Measurements from ENCODE around the gene DYNLL1.
"Not testable (repeated sequence)": the region's sequence is repeated elsewhere in the genome, so short reads cannot be mapped to it uniquely, and the experiment has no call there.

The DYNLL1 gene

GRCh38 chr12:120515496-120515895 lies 19.6 kb downstream of the DYNLL1 start:
- no peak for DNase-seq (ENCODE audit: low spot score)

GRCh38 chr12:120519324-120519723 lies 23.4 kb downstream of the DYNLL1 start:
- not testable (repeated sequence) for DNase-seq (ENCODE audit: low spot score)

DNA sequence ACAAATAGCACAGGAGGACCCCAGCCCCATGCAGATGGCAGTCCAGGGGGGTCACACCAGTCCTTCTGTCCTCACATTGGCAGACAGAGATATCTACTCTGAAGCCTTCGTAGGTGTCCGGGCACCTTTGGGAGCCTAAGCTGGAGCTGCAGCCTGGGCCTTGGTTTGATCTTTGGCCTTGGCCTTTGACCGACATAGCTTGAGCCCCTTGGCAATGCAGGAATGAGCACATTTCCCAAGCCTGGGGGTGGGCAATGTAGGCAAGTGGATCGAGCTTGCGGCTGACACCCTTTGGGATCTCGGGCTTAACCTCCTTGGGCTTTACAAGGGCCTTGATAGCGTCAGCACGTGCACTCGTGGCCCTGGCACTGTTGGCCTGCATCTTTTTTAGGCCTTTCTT lies 26.7 kb downstream of the DYNLL1 start:
- no peak for DNase-seq (ENCODE audit: low spot score)

GRCh38 chr12:120528861-120529525 lies 33.1 kb downstream of the DYNLL1 start, which contains the start of gene COQ5:
TSS of gene COQ5 (minus strand) at chr12:120529158. CDS start at chr12:120529141, 17 bp downstream.
- peak; percentile 83 for DNase-seq (ENCODE audit: low spot score)

GRCh38 chr12:120529641-120530417 lies 33.9 kb downstream of the DYNLL1 start:
- no peak for DNase-seq (ENCODE audit: low spot score)

DNA sequence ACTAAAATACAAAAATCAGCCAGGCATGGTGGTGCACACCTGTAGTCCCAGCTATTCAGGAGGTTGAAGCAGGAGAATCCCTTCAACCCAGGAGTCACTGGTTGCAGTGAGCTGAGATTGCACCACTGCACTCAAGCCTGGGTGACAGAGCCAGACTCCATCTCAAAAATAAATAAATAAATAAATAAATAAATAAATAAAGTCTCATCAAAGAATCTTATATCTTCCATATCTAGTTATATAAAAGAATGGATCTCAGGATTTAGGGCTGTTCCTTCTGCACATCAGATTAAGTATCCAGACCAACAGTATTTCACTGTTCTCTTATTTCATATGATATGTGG lies 34.5 kb downstream of the DYNLL1 start:
- not testable (repeated sequence) for DNase-seq (ENCODE audit: low spot score)

DNA sequence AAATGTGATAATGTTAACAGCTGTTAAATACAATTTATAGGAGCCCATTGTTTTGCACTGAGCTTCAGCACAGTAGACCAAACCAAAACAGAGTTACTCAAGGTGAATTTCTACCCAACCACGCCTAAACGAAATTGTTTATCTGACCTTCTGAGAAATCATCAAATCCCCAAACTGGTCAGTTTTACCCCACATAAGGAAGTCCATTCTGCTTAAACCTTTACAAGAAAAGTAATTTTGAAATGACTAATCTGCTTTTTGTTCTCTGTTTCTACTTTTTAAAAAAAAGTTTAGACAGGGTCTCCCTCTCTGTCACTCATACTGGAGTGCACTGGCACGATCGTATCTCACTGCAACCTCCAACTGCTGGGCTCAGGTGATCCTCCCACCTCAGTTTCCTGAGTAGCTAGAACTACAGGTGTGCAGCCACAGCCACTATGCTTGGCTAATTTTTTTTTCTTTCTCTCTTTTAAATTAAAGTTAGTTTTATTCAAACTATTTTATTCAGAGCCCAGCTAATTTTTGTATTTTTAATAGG lies 36.9 kb downstream of the DYNLL1 start:
- no peak for DNase-seq (ENCODE audit: low spot score)

DNA sequence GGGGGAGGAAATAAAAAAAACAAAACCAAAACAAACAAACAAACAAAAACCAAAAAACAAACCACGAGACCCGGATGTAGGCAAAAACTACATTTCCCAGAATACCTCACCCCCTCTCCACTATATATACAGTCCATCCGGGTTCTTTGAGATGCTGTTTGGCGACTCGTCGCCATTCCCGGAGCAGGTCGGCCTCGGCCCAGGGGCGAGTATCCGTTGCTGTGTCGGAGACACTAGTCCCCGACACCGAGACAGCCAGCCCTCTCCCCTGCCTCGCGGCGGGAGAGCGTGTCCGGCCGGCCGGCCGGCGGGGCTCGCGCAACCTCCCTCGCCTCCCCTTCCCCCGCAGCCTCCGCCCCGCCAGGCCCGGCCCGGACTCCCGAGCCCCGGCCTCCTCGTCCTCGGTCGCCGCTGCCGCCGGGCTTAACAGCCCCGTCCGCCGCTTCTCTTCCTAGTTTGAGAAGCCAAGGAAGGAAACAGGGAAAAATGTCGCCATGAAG lies 38.3 kb downstream of the DYNLL1 start, which contains the start of gene RNF10:
Gene RNF10, plus strand, starts transcription at position 154 of the 500 bp plus-strand sequence. CDS start 456 bp downstream, outside the sequence.
- peak; percentile 92 for DNase-seq (ENCODE audit: low spot score)

- no peak for DNase-seq (ENCODE audit: low spot score)
Observed at GRCh38 chr12:120534703-120535655, 39.1 kb downstream of the DYNLL1 start.

DNA sequence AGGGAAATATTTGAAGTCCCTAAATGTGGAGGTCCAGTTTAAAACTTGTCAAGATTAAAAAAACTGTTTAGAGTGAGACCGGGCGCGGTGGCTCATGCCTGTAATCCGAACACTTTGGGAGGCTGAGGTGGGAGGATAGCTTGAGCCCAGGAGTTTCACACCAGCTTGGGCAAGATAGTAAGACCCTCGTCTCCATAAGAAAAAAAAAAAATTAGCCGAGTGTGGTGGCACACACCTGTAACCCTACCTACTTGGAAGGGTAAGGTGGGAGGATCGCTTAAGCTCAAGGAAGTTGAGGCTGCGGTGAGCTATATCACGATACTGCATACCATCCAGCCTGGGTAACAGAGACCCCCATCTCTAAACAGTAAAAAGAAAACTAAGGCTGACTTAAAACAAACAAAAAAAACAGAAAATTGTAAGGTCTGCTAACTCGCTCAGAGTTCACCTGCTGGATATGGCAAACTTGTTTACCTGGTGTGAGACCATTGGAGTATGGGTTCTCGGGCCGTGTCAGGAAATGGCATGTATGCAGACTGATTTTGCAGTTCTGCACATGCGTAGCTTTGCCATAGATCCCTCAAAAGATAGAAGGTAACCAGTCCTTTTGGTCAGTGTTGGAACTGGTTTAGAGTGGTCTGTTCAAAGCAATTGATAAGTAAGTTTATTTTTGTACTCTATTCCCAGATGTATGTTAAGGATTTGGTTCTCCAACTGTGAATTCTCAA lies 40.3 kb downstream of the DYNLL1 start:
- no peak for DNase-seq (ENCODE audit: low spot score)

- no peak for DNase-seq (ENCODE audit: low spot score)
Observed at GRCh38 chr12:120537856-120538220, 41.9 kb downstream of the DYNLL1 start.

DNA sequence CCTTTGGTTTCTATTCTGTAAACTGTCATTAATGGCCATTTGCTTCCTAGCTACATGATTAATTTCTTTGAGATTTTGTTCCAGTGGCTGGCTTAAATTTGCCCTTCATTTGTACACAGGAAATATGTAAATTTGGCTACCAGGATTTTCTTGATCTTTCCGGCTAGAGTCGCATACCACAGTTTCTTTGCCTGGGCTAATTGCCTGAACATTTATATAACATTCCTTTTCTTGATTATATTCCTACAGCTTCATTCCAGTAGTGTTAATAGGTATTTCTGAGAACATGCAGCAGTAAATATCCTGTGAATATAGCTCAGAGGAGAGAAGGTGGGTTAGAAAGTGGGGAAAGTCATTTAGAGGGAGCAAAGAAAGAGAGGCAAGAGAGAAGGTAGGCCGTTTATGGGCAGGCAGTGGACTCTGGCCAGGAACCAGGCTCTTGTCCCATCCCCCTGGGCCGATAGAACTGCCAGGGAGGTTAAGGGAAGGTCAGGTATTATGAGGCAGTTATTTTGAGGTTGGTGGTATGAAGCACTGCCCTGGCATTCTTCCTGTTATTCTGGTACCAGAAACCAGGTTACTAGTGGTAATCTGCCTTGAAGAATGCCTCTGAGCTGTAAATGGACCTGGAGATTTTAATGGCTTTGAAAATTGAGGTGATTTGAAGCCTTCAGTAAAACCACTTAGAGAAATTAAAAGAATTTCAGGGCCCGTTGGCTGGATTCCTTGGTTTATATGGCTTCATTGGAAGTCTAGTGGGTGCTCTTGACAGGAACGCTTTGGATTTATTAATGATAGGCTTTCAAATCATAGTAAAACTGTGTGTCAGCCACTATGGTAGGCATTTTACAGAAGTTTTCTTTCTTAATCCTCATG lies 42.6 kb downstream of the DYNLL1 start:
- DNase-seq (ENCODE audit: low spot score): peak; percentile 53

DNA sequence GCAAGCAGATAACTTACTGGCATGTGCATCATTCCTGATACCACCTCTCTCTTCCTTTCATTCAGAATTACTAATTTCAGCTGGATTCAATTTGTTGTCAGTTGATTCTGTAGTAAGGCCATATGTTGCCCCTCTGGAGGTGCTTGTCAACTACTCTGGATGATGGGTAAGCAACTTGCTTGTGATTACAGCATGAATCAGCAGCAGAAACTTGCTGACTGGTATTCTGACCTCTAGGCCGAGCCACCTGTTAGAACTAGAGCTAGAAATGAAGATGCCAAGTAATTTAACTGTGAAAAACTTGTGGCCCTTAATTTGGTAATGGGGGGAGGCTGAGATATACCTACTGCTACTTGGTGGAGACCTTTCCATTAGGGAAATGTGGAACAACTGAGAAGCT lies 43.4 kb downstream of the DYNLL1 start:
- no peak for DNase-seq (ENCODE audit: low spot score)

DNA sequence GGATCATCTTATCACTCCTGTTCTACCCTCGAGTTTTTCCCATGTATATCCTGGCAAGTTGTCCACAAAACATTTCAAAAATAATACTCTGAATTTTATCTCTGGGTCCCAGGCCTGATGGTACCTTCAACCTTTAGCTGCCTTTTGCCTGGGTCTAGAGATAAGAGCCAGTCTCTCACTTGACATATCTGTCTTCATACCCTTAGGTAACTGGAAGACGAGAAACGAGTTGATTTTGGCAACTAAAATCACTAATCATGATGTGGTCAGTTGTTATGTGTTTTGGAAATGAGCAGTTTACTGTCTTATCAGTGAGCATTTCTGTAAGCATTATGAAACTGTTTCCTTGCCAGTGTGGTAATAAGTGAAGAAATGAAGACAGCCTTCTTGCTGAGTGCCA lies 44.5 kb downstream of the DYNLL1 start:
- no peak for DNase-seq (ENCODE audit: low spot score)

GRCh38 chr12:120542166-120542565 lies 46.3 kb downstream of the DYNLL1 start:
- no peak for DNase-seq (ENCODE audit: low spot score)

DNA sequence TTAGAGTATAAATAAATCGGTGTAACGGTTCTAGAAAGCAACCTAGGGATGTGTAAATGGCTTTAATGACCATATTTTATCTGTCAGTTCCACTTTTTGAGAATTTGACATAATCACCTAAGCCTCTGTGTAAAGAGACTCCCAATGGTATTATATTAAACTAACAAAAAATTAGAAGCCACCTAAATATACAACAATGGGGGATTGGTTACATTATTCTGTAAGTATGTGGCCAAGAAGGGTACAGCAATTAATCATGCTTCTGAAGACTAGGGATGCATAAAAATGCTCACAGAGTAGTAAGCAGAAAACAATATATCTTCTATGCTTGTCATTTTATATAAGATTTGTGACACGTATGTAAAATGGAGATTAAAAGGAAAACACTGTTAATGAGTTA lies 48.8 kb downstream of the DYNLL1 start:
- DNase-seq (ENCODE audit: low spot score): no peak

GRCh38 chr12:120546050-120546386 lies 50.1 kb downstream of the DYNLL1 start:
- DNase-seq (ENCODE audit: low spot score): no peak
